OCI-LY1 (cell line): ENCODE data around the gene USP24.
"Not testable (repeated sequence)": the region's sequence is repeated elsewhere in the genome, so short reads cannot be mapped to it uniquely, and the experiment has no call there.

Source experiments
- EZH2 ChIP-seq: fragments of 200-600 bp; sonication (generic), shearing (Covaris generic); IDR thresholded peaks from 2 replicates; pipeline ENCODE4 v1.8.0; 2017; ENCODE audit warnings: borderline replicate concordance, mixed run types, mild to moderate bottlenecking, antibody characterized with exemption, low read length, moderate library complexity, mixed read lengths
- TF ChIP-seq, protein P1 (sequence below): fragments of 200-600 bp; sonication (generic), shearing (Covaris generic); IDR thresholded peaks from 2 replicates; pipeline ENCODE4 v1.5.1; 2017; ENCODE audit warnings: mild to moderate bottlenecking, antibody characterized with exemption, low read length, moderate library complexity, mixed read lengths

GRCh38 chr1:55109005-55109404 is 106.2 kb downstream of the USP24 start:
- not testable (repeated sequence) for TF ChIP-seq EZH2
- TF ChIP-seq, protein P1, sequence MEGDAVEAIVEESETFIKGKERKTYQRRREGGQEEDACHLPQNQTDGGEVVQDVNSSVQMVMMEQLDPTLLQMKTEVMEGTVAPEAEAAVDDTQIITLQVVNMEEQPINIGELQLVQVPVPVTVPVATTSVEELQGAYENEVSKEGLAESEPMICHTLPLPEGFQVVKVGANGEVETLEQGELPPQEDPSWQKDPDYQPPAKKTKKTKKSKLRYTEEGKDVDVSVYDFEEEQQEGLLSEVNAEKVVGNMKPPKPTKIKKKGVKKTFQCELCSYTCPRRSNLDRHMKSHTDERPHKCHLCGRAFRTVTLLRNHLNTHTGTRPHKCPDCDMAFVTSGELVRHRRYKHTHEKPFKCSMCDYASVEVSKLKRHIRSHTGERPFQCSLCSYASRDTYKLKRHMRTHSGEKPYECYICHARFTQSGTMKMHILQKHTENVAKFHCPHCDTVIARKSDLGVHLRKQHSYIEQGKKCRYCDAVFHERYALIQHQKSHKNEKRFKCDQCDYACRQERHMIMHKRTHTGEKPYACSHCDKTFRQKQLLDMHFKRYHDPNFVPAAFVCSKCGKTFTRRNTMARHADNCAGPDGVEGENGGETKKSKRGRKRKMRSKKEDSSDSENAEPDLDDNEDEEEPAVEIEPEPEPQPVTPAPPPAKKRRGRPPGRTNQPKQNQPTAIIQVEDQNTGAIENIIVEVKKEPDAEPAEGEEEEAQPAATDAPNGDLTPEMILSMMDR, result not testable (repeated sequence)
